GM19099 (cell line): ENCODE measurements around the gene CD164L2.

Experiments used
- POLR2A ChIP-seq: IDR thresholded peaks from 3 replicates; pipeline ENCODE4 v1.6.1; 2011; ENCODE audit warnings: low read depth; ENCODE audit not compliant: insufficient read length; ENCODE audit errors: extremely low read depth

The CD164L2 gene

GRCh38 chr1:27372808-27373690 lies 10.1 kb downstream of the CD164L2 start:
- TF ChIP-seq POLR2A = no peak

- no peak for TF ChIP-seq POLR2A
Measured at GRCh38 chr1:27372022-27372807, 10.9 kb downstream of the CD164L2 start.

DNA sequence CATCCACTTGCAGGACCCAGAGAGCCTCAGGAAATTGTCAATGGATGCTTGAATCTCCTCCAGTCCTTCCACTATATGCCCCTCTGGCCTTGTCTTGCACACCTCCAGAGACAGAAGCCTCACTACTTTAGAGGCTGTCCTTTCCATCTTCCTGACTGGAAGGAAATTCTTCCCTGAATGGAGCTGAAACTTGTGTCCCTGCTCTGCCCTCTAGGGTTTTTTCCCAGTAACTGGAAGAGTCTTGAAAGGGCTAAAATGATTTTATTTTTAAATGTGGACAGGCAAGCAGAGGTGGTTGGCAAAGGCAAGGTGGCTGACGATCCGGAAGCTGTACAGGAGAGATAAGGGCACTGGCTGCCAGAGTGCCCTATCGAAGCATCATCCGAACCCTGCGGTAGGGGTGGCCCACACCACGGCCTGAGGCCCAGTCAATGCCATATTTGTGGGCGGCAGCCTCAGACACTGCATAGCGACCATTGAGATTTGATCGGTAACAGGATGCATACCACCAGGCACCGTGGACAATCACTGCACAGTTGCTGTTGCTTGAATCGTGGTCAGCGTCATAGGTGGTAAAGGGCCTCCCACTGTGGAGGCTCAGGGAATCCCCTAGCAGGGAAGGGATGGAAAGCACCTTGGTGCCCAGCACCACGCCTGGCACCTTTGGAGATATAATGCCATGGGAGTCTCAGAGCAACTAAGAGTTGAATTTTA lies 14.1 kb downstream of the CD164L2 start:
- TF ChIP-seq POLR2A = no peak

DNA sequence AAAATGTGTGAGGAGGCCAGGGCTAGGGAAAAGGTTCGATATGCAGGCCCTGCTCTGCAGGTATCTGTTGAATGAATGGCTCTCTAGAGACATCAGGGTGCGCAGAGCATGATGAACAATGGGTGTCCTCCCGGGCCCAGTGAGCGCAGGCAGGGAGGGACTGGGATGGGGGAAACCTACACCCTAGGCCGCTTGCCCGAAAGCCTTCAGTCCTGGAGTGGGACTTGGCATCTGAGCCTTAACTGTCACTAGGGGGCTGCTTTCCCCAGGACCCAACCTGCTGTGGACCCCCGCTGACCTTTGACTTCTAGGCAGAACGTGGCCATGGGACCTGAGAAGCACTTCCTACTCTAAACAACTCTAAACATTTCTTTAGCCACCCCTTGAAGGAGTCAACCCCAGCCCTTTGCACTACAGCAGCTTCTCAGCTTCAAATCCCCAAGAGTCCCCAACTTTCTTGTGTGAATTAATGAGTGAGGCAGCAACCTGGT lies 15.9 kb downstream of the CD164L2 start:
- no peak for TF ChIP-seq POLR2A

DNA sequence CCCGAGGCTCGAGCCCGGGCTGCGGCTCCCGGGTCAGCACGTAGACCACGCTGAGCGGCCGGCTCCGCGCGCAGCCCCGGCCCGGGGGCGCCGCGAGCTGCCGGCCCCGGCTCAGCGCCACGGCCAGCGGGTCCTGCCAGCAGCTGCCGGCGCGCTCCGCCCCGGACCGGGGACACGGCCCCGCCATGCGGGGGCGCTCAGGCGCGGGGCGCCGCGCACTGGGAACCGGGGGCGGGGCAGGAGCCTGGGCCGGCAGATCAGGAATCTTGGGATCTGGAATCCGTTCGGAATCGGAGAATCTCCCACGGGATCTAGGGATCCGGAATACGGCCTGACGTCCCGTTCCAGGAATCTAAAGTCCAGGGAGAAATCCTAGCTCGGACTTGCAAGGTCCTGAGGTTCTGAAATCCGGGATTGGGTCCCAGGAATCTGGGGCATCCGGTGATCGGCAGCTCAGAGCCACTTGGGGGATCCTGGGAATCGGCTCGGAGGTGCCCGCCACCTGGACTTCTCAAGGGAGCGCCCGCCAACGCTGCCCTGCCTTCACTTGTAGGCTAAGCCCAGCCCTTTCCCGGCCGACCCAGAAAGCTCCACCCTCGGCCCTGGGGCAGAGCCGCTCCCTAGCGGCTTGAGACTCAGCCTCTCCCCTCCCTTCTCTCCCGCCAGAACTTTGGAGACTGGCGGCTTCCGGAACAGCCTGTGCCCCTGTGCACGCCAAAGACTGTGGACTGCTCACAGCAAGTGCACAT lies 16.5 kb downstream of the CD164L2 start, which contains the start of gene MAP3K6:
TSS of gene MAP3K6 (minus strand) at position 551 of the 749 bp plus-strand sequence. CDS start at position 187, 364 bp downstream.
- no peak for TF ChIP-seq POLR2A

DNA sequence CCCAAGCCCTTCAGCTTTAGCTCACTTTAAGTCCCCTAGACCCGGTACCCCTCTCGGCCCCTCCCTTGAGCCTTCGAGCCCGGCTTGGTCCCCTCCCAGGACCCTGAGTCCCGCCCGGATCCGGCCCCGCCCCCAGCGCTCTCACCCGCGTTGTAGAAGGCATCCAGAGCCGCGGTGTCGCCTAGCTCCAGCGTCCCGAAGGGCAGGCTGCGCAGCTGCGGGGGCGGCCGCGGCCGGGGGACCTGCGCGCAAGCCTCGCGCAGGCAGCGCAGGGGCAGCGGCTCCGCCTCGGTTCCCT lies 17.1 kb downstream of the CD164L2 start:
- no peak for TF ChIP-seq POLR2A

DNA sequence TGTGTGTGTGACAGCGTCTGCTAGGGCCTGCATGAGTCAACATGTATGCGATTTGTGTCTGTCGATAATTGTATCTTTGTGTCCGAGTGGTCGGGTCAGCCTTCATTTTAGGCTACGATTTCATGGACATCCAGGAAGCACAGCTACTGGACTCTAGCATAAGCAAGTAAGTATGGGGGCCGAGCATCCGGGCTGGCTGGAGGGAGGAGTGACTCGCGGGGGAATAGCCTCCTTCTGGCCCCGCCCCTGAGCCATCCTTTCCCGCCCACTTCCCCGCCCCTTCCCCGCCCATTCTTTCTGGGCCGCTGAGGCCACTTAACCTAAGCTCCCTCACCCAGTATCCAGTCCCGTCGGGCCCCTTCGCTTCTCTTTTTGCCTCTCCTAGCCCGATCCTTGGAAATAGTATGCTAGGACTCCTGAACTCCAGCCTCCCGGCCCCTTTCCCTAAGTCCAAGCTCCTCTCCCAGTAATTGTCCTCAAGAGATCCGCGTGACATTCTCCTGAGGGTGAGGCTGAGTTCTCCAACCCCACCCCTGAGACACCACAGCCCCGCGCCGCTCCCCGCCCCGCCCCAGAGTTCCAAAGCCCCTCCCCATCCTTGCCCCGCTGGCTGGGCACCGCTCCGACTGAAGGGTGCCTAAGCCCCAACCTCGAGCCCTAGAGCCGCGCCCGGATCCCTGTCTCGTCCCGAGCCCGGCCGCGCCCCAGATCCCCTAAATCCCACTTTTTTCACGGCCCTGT lies 17.6 kb downstream of the CD164L2 start:
- peak; percentile 37 for TF ChIP-seq POLR2A

GRCh38 chr1:27364696-27365371 lies 18.3 kb downstream of the CD164L2 start:
- no peak for TF ChIP-seq POLR2A

GRCh38 chr1:27363766-27364695 lies 19.1 kb downstream of the CD164L2 start:
- no peak for TF ChIP-seq POLR2A

DNA sequence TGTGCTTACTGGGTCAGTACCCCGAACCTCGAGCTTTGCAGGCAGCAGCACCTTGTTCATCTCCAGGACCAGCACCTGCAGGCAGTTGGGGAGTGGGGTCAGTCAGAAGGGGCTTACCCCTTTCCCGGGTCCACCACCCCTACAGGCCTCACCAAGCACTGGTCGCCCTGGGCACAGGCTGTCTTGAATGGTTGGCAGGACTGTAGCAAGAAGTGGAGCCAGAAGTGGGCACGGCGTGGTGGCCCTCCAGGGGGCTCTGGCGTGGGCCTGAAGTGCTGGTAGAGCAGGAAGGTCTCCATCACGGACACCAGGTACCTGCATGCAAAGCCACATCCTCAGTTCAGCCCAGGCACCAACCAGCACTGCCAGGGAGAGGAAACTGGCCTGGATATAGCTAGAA lies 21.6 kb downstream of the CD164L2 start:
- no peak for TF ChIP-seq POLR2A

DNA sequence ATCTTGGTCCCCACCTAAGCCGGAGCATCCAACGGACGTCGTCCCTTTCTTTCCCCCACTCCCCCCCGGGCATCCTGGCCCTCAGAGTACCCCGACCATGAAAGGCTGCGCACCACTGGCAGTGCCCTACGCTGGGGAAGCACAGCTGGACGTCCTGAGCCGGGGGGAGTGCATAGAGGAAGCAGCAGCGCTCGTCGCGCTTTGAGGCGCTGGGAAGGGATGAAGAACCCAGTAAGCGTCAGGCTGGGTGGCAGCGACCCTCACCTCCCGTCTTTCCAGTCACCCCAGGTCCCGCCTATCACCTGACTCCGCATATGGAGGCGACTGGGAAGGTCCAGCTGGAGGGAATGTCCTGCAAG lies 22.1 kb downstream of the CD164L2 start:
- no peak for TF ChIP-seq POLR2A
